ENCODE results near the gene COL11A2.

Gene COL11A2

GRCh38 chr6:33116841-33117711 lies 75.2 kb downstream of the COL11A2 start:
- DNase-seq (ENCODE audit: low read depth): no peak

- no peak for DNase-seq (ENCODE audit: low read depth)
Measured at GRCh38 chr6:33116417-33116816, 75.8 kb downstream of the COL11A2 start.

GRCh38 chr6:33114406-33114805 lies 77.9 kb downstream of the COL11A2 start:
- DNase-seq (ENCODE audit: low read depth): no peak

GRCh38 chr6:33113755-33114154 lies 78.5 kb downstream of the COL11A2 start:
- no peak for DNase-seq (ENCODE audit: low read depth)

Data from T-helper 22 cell (primary cell).